Measurements from ENCODE around the gene RHOH. TPM values are rescaled to one million over a fixed set of nuclear protein-coding genes. Genes with fewer than 3 reads are reported as not detected.

Gene RHOH
- total RNA-seq, 3 donors from 2014 or later (not counting 1 experiment from before 2014, with no cell fraction given): 195 to 233 (median 195) TPM

DNA sequence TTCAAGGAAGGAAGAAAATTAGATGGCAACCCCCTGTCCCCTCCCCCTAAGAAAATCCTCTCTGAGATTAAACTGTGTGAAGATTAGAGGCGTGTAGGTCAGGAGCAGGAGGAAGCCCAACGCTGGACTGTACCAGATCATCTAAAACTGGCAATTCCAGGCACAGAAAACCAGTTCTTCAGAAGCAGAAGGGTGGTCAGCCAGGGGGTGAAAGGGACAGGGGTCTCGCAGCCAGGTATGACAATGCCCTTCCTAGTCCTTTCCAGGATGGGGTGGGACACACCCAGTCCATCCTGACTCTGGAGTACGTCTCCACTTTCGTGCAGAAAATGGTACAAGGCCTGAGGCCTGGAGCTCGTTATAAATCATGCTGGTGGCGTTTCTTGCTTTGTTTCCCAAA is 3.3 kb upstream of the RHOH start:
- H3K27ac ChIP-seq (ENCODE audit: low read length): peak overlapping the region; percentile 82
- 68% methylated on average over 7 of the region's 7 CpGs for WGBS (ENCODE audit: insufficient coverage)
- H3K4me1 ChIP-seq (ENCODE audit: control insufficient read depth, insufficient read depth, low read length): peaks cover 42% of the 10 kb centered on the region
- Mint-ChIP-seq H3K4me1 (peaks cover 50 to 56% of the 10 kb centered on the region in 2 donors), H3K4me3 (peak overlapping the region; percentile 84), H3K9me3 (no peaks in the 10 kb centered on the region), H3K27me3 (ENCODE audit: low read depth in 2 of 2) (no peaks in the 10 kb centered on the region), H3K27ac (peak overlapping the region; percentile 99 to 100), H3K36me3 (peaks cover 11% of the 10 kb centered on the region)
- no peak for DNase-seq
- ATAC-seq: no peak
- no peaks in the 10 kb centered on the region for H3K27me3 ChIP-seq (ENCODE audit: control insufficient read depth, insufficient read depth, low read length)
- no peaks in the 10 kb centered on the region for H3K36me3 ChIP-seq (ENCODE audit: control insufficient read depth, insufficient read depth, low read length)
- no peaks in the 10 kb centered on the region for H3K9me3 ChIP-seq (ENCODE audit: control insufficient read depth, insufficient read depth, low read length)
- intact Hi-C loops (cut with micrococcal nuclease): no loop called here
- H3K4me3 ChIP-seq (ENCODE audit: low read length): no peak overlapping the region
- TF ChIP-seq, protein P1, sequence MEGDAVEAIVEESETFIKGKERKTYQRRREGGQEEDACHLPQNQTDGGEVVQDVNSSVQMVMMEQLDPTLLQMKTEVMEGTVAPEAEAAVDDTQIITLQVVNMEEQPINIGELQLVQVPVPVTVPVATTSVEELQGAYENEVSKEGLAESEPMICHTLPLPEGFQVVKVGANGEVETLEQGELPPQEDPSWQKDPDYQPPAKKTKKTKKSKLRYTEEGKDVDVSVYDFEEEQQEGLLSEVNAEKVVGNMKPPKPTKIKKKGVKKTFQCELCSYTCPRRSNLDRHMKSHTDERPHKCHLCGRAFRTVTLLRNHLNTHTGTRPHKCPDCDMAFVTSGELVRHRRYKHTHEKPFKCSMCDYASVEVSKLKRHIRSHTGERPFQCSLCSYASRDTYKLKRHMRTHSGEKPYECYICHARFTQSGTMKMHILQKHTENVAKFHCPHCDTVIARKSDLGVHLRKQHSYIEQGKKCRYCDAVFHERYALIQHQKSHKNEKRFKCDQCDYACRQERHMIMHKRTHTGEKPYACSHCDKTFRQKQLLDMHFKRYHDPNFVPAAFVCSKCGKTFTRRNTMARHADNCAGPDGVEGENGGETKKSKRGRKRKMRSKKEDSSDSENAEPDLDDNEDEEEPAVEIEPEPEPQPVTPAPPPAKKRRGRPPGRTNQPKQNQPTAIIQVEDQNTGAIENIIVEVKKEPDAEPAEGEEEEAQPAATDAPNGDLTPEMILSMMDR (IDR thresholded peaks at IDR 0.05): no peak

- WGBS (ENCODE audit: insufficient coverage): 28% methylated on average over 14 of the region's 14 CpGs
Measured at GRCh38 chr4:40194602-40195161, 2.1 kb upstream of the RHOH start.

GRCh38 chr4:40195182-40196177 is 1.4 kb upstream of the RHOH start:
- Histone ChIP-seq H3K4me1 (ENCODE audit: control insufficient read depth, insufficient read depth, low read length) (peaks cover 54% of the 10 kb centered on the region), H3K27me3 (ENCODE audit: control insufficient read depth, insufficient read depth, low read length) (no peaks in the 10 kb centered on the region), H3K36me3 (ENCODE audit: control insufficient read depth, insufficient read depth, low read length) (no peaks in the 10 kb centered on the region), H3K4me3 (ENCODE audit: low read length) (no peak overlapping the region), H3K27ac (ENCODE audit: low read length) (peak overlapping the region; percentile 92), H3K9me3 (ENCODE audit: control insufficient read depth, insufficient read depth, low read length) (no peaks in the 10 kb centered on the region)
- intact Hi-C loops (cut with micrococcal nuclease): loop anchor here (2.0 to 5.0 kb wide), 4 partner anchors 37 to 558 kb away; partner anchors contain the start of genes N4BP2 and SMIM14
- H3K27ac Mint-ChIP-seq: peak overlapping the region; percentile 99 to 100
- H3K4me1 Mint-ChIP-seq: peaks cover 67 to 75% of the 10 kb centered on the region in 2 donors
- WGBS (ENCODE audit: insufficient coverage): 88% methylated on average over 8 of the region's 10 CpGs
- DNase-seq: peak in 1 of 2 donors; percentile 28
- peak overlapping the region; percentile 100 for H3K4me3 Mint-ChIP-seq
- no peaks in the 10 kb centered on the region for H3K27me3 Mint-ChIP-seq (ENCODE audit: low read depth in 2 of 2)
- peaks cover 11% of the 10 kb centered on the region for H3K36me3 Mint-ChIP-seq
- no peak for ATAC-seq
- TF ChIP-seq, protein P1 (IDR thresholded peaks at IDR 0.05): no peak
- H3K9me3 Mint-ChIP-seq: no peaks in the 10 kb centered on the region

More at GRCh38 chr4:40194602-40195161, 2.1 kb upstream of the RHOH start:
- Histone ChIP-seq H3K4me3 (ENCODE audit: low read length) (no peak overlapping the region), H3K36me3 (ENCODE audit: control insufficient read depth, insufficient read depth, low read length) (no peaks in the 10 kb centered on the region), H3K27me3 (ENCODE audit: control insufficient read depth, insufficient read depth, low read length) (no peaks in the 10 kb centered on the region), H3K27ac (ENCODE audit: low read length) (peak overlapping the region; percentile 82), H3K9me3 (ENCODE audit: control insufficient read depth, insufficient read depth, low read length) (no peaks in the 10 kb centered on the region), H3K4me1 (ENCODE audit: control insufficient read depth, insufficient read depth, low read length) (peaks cover 47% of the 10 kb centered on the region)
- Mint-ChIP-seq H3K4me1 (peaks cover 59 to 67% of the 10 kb centered on the region in 2 donors), H3K36me3 (peaks cover 11% of the 10 kb centered on the region), H3K9me3 (no peaks in the 10 kb centered on the region), H3K27me3 (ENCODE audit: low read depth in 2 of 2) (no peaks in the 10 kb centered on the region), H3K4me3 (peak overlapping the region; percentile 100), H3K27ac (peak overlapping the region; percentile 99 to 100)
- TF ChIP-seq, protein P1 (IDR thresholded peaks at IDR 0.05): no peak
- DNase-seq: peak; percentile 20 to 84
- intact Hi-C loops (cut with micrococcal nuclease): loop anchor here (5.0 kb wide), 3 partner anchors 38 to 557 kb away; partner anchors contain the start of gene SMIM14
- ATAC-seq: peak; percentile 33 to 60 (median 55)
